Left lung (tissue), 10 donors: ENCODE data around the gene RASGRP3. TPM values are rescaled to one million over a fixed set of nuclear protein-coding genes. Genes with fewer than 3 reads are reported as not detected.

Experiments
- ATAC-seq: fragments of 200-7000 bp; cut with Tn5 transposase; one replicate; pipeline ENCODE4 v1.9.1; 2020; ENCODE audit warnings: moderate library complexity
- DNase-seq, 4 donors: peaks; one replicate each; pipeline ENCODE4 v3.0.0-alpha.2; 2013 to 2020
- H3K27ac ChIP-seq, 2 donors: fragments of 200-600 bp; sonication (generic) in 1 of 2; one replicate each; pipeline versions ENCODE4 v1.5.0 to v1.8.0; 2020 to 2021
- H3K27me3 ChIP-seq, 2 donors: fragments of 200-600 bp; sonication (generic) in 1 of 2; one replicate each; pipeline versions ENCODE4 v1.5.0 to v1.8.0; 2020 to 2021
- H3K36me3 ChIP-seq, 2 donors: fragments of 200-600 bp; sonication (generic) in 1 of 2; one replicate each; pipeline versions ENCODE4 v1.5.0 to v1.8.0; 2020 to 2021
- H3K4me1 ChIP-seq, 2 donors: fragments of 200-600 bp; one replicate each; pipeline ENCODE4 v1.8.0; 2021
- H3K4me3 ChIP-seq, 2 donors: fragments of 200-600 bp; sonication (generic) in 1 of 2; one replicate each; pipeline versions ENCODE4 v1.5.0 to v1.8.0; 2020 to 2021; ENCODE audit warnings: mild to moderate bottlenecking in 1 of 2
- H3K9me3 ChIP-seq, 2 donors: fragments of 200-600 bp; sonication (generic) in 1 of 2; one replicate each; pipeline versions ENCODE4 v1.5.0 to v1.8.0; 2020 to 2021
- CTCF ChIP-seq, 2 donors: fragments of 200-600 bp; sonication (generic) in 1 of 2; IDR thresholded peaks; one replicate each; pipeline versions ENCODE4 v1.5.0 to v1.8.0; 2021; ENCODE audit warnings: antibody characterized with exemption in 2 of 2
- intact Hi-C, 2 donors: fragments of 100-400 bp; cut with DNase I; formaldehyde crosslinking; loops; one replicate each; pipeline versions ENCODE4 v1.11.2 to v1.14.2; 2022
- polyA plus RNA-seq, 6 donors: library from polyadenylated mRNA; unstranded; fragments of 120-200 nt; gene quantifications; one replicate each; pipeline ENCODE4 v1.2.1, GENCODE V29; 2013; ENCODE audit not compliant: insufficient read length in 6 of 6
- total RNA-seq, 2 donors: library from RNA; stranded (reverse); fragmentation: NEBNext Ultra II Directional; extraction: Animal tissue kit (Norgen Biotek cat#: 25700); gene quantifications; one replicate each; pipeline ENCODE4 v1.2.1, GENCODE V29; 2021
- donor health status: DM: no; HTN: yes; CAD: no.
- donor health status: DM: no; HTN: no; CAD: no.

The RASGRP3 gene
- total and polyA plus RNA-seq, 8 donors = 20.3 to 48.7 (median 36.8) TPM

GRCh38 chr2:33526132-33526531 is 49.7 kb downstream of the RASGRP3 start:
- no peak for TF ChIP-seq CTCF (IDR thresholded peaks at IDR 0.05)
- intact Hi-C loops = no loop called here
- no peak overlapping the region for H3K4me3 ChIP-seq
- H3K4me1 ChIP-seq = no peaks in the 10 kb centered on the region
- H3K27me3 ChIP-seq = no peaks in the 10 kb centered on the region
- no peak overlapping the region for H3K27ac ChIP-seq
- H3K9me3 ChIP-seq = no peaks in the 10 kb centered on the region
- DNase-seq (no peak), ATAC-seq (no peak)
- H3K36me3 ChIP-seq = peaks cover 0 to 17% of the 10 kb centered on the region in 2 donors

- TF ChIP-seq CTCF (IDR thresholded peaks at IDR 0.05) = no peak
- Histone ChIP-seq H3K36me3 (peaks cover 0 to 17% of the 10 kb centered on the region in 2 donors), H3K9me3 (no peaks in the 10 kb centered on the region), H3K27me3 (no peaks in the 10 kb centered on the region), H3K4me1 (peaks cover 0 to under 1% of the 10 kb centered on the region in 2 donors), H3K4me3 (no peak overlapping the region), H3K27ac (no peak overlapping the region)
- DNase-seq = no peak
- intact Hi-C loops = no loop called here
- ATAC-seq = no peak
These were observed 50.5 kb downstream of the RASGRP3 start for GRCh38 chr2:33526921-33527320.

GRCh38 chr2:33528441-33528950 is 52.0 kb downstream of the RASGRP3 start:
- intact Hi-C loops = no loop called here
- peaks cover 0 to 17% of the 10 kb centered on the region in 2 donors for H3K36me3 ChIP-seq
- H3K27ac ChIP-seq = no peak overlapping the region
- DNase-seq = no peak
- no peaks in the 10 kb centered on the region for H3K27me3 ChIP-seq
- H3K4me1 ChIP-seq = peaks cover 0 to 7% of the 10 kb centered on the region in 2 donors
- no peak for TF ChIP-seq CTCF (IDR thresholded peaks at IDR 0.05)
- H3K4me3 ChIP-seq = no peak overlapping the region
- ATAC-seq = no peak
- no peaks in the 10 kb centered on the region for H3K9me3 ChIP-seq

GRCh38 chr2:33529771-33530481 is 53.5 kb downstream of the RASGRP3 start:
- ATAC-seq = peak; percentile 45
- Histone ChIP-seq H3K4me1 (peaks cover 0 to 7% of the 10 kb centered on the region in 2 donors), H3K9me3 (no peaks in the 10 kb centered on the region), H3K4me3 (no peak overlapping the region), H3K27ac (peak overlapping the region in 1 of 2 donors; percentile 20), H3K36me3 (peaks cover 0 to 17% of the 10 kb centered on the region in 2 donors), H3K27me3 (no peaks in the 10 kb centered on the region)
- no peak for DNase-seq
- intact Hi-C loops = no loop called here
- no peak for TF ChIP-seq CTCF (IDR thresholded peaks at IDR 0.05)

- intact Hi-C loops = no loop called here
- ATAC-seq = no peak
- Histone ChIP-seq H3K9me3 (no peaks in the 10 kb centered on the region), H3K27ac (no peak overlapping the region), H3K27me3 (no peaks in the 10 kb centered on the region), H3K36me3 (peaks cover 0 to 17% of the 10 kb centered on the region in 2 donors), H3K4me3 (no peak overlapping the region), H3K4me1 (peaks cover 0 to 7% of the 10 kb centered on the region in 2 donors)
- DNase-seq = no peak
- no peak for TF ChIP-seq CTCF (IDR thresholded peaks at IDR 0.05)
These were observed 54.5 kb downstream of the RASGRP3 start for GRCh38 chr2:33530690-33531548.
